Hepatic stellate cell (primary cell): ENCODE results near the gene ZNF532.
A peak's percentile ranks its signal among the peaks of the same experiment; 100 is the strongest.

Experiments used
- DNase-seq: peaks from one replicate; pipeline ENCODE4 v3.0.0; 2011; ENCODE audit warnings: low spot score

ZNF532 gene

GRCh38 chr18:58937071-58937886, 72.6 kb downstream of the ZNF532 start:
- DNase-seq = peak; percentile 48

GRCh38 chr18:58937887-58938267, 73.2 kb downstream of the ZNF532 start:
- DNase-seq = peak; percentile 61

DNA sequence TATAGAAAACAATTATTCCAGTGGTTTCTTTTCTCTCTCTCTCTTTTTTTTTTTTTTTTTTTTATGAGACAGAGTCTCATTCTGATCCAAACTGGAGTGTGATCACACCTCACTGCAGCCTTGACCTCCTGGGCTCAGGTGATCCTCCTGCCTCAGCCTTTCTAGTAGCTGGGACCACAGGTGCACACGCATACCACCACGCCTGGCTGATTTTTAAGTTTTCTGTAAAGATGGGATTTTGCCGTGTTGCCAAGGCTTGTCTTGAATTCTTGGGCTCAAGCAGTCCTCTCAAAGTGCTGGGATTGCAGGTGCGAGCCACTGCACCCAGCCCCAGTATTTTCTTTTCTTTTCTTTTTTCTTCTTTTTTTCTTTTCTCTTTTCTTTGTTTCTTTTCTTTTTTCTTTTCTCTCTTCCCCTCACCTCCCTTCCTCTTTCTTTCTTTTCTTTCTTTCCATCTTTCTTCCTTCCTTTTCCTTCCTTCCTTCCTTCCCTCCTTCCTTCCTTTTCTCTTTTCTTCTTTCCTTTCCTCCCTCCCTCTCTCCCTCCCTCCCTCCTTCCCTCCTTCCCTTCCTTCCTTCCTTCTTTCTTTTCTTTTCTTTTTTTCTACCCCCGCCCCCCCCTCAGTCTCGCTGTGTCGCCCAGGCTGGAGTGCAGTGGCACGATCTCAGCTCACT, 76.9 kb downstream of the ZNF532 start:
- DNase-seq = no peak

- no peak for DNase-seq
Measured at GRCh38 chr18:58943896-58944295, 79.2 kb downstream of the ZNF532 start.

- DNase-seq = no peak
Measured at GRCh38 chr18:58947136-58947732, 82.6 kb downstream of the ZNF532 start.

DNA sequence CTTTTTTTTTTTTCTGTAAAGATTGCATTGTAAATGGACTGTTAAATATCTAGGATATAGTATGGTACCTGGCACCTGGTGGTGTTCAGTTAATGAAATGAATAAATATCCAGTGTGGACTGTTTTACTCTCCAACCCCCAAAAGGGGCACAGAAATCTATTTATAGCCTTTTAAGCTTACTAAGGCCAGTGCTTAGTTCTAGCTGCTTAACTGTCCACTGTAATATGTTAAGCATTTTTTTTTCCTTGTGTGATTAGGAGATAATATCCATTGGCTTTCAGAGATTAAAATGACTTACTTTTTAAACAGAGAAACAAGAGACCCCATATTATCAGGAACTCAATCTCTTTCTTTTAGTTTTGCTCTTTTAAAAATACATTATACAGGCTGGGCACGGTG, 84.4 kb downstream of the ZNF532 start:
- DNase-seq = no peak

GRCh38 chr18:58951986-58952702, 87.5 kb downstream of the ZNF532 start:
- DNase-seq = no peak

GRCh38 chr18:58952858-58953257, 88.2 kb downstream of the ZNF532 start:
- peak; percentile 40 for DNase-seq

DNA sequence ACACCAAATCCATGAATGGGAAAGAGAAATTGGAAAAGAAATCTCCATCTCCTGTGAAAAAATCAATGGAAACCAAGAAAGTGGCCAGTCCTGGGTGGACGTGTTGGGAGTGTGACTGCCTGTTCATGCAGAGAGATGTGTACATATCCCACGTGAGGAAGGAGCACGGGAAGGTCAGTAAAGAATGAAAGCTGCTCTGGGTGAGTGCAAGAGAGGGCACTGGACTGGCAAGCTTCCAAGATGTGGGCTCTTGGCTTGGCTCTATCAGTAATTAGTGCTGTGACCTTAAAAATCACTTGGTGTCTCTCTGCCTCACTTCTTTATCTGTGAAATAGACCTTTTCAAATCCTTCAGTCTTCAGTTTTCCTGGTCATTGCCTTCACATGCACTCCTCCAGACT, 89.0 kb downstream of the ZNF532 start:
- DNase-seq = no peak

GRCh38 chr18:58955001-58955400, 90.3 kb downstream of the ZNF532 start:
- DNase-seq = no peak

GRCh38 chr18:58955738-58956137, 91.1 kb downstream of the ZNF532 start:
- DNase-seq = no peak

DNA sequence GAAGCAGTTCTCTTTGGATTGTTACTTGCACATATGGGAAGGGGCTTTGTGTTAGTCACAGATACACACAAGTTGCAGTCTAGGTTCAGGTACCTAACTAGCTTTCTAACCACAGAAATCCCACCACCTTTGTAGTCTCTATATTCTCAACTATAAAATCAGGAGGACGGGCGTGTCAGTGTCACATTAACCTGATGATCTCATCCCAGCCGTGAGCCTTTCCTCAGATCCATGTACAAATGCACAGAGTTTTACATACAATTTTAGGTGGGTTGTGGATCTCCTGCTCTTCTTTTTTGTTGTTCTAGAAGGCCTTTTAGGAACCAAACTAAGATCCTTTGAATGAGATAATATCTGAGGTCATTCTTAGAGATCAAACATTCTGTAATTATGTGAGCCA, 94.0 kb downstream of the ZNF532 start:
- DNase-seq = no peak

- no peak for DNase-seq
Measured at GRCh38 chr18:58960508-58960907, 95.8 kb downstream of the ZNF532 start.

GRCh38 chr18:58960946-58961722, 96.5 kb downstream of the ZNF532 start:
- DNase-seq = no peak

DNA sequence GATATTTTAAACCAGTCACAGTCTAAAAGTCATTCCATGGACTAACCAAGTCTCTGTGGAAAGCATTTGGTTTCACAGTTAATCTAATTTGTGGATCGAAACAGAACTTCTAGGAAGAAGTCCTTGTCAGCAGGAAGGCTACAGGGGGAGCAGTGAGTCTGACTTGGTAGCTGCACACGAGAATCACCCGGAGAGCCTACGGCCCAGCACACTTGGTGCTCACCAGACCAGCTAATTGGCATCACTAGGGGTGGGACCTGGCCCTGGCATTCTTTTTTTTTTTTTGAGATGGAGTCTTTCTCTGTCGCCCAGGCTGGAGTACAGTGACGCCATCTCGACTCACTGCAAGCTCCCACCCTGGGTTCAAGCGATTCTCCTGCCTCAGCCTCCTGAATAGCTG, 97.7 kb downstream of the ZNF532 start:
- no peak for DNase-seq

GRCh38 chr18:58965291-58966004, 100.8 kb downstream of the ZNF532 start:
- DNase-seq = no peak

DNA sequence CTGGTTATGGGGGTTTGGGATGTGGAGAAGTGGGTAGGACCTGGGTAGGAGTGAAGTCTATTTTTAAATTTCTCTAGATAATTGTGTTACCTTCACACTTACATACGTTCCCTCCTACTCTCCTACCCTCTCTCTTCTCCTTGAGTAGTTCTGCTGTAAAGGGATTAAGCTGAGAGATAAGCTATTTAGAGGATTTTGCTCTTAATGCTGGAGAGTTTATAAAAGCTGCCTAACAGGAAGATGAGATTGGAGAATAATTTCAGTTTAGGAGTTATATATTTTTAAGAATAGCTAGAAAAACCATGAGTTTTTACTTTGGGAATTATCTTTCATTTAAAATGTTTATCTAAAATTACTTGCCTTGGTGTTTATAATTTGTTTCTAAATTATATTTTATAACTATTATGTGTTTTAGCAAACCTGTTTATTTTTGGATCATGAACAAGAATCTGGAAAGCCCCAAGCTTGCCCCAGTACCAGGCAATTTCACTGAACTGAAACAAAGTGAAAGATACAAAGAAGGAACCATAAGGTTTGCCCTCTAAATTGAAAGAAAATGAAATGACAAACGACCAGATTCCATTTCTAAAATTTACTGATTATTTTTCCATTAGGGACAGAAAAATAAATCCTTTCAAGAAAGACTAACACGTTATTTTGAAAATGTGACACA, 101.5 kb downstream of the ZNF532 start:
- no peak for DNase-seq

GRCh38 chr18:58966704-58967103, 102.0 kb downstream of the ZNF532 start:
- DNase-seq = no peak

- no peak for DNase-seq
Measured at GRCh38 chr18:58967751-58968254, 103.1 kb downstream of the ZNF532 start.
